Skeletal muscle cell (primary cell): ENCODE measurements around the gene PAX6.

Experiments used
- DNase-seq: peaks from one replicate; pipeline ENCODE4 v3.0.0-alpha.2; 2010; ENCODE audit warnings: low read depth
- H3K4me3 ChIP-seq: 2 replicates; pipeline ENCODE4 v1.5.1; 2011; ENCODE audit warnings: low read depth, mild to moderate bottlenecking, control low read depth, low read length, moderate library complexity

The PAX6 gene

GRCh38 chr11:31823644-31824331 lies 12.7 kb upstream of the PAX6 start:
- no peak for DNase-seq
- H3K4me3 ChIP-seq, result no peak overlapping the region

GRCh38 chr11:31822927-31823643 lies 12.0 kb upstream of the PAX6 start:
- DNase-seq, result no peak
- H3K4me3 ChIP-seq, result no peak overlapping the region

GRCh38 chr11:31822175-31822926 lies 11.2 kb upstream of the PAX6 start:
- DNase-seq, result no peak
- H3K4me3 ChIP-seq, result no peak overlapping the region

- no peak for DNase-seq
- no peak overlapping the region for H3K4me3 ChIP-seq
These were observed 10.6 kb upstream of the PAX6 start for GRCh38 chr11:31821766-31822165.

- no peak for DNase-seq
- H3K4me3 ChIP-seq, result no peak overlapping the region
These were observed 10.2 kb upstream of the PAX6 start for GRCh38 chr11:31821235-31821764.

- no peak overlapping the region for H3K4me3 ChIP-seq
- no peak for DNase-seq
These were observed 9.3 kb upstream of the PAX6 start for GRCh38 chr11:31820438-31820818.

GRCh38 chr11:31819621-31820437 lies 8.7 kb upstream of the PAX6 start:
- no peak for DNase-seq
- no peak overlapping the region for H3K4me3 ChIP-seq

- DNase-seq, result no peak
- H3K4me3 ChIP-seq, result no peak overlapping the region
These were observed 7.8 kb upstream of the PAX6 start for GRCh38 chr11:31818874-31819331.

- H3K4me3 ChIP-seq, result no peak overlapping the region
These were observed 7.3 kb upstream of the PAX6 start for GRCh38 chr11:31818425-31818755.

GRCh38 chr11:31817621-31818424 lies 6.7 kb upstream of the PAX6 start:
- H3K4me3 ChIP-seq, result no peak overlapping the region
- no peak for DNase-seq

More at GRCh38 chr11:31818425-31818755, 7.3 kb upstream of the PAX6 start:
- DNase-seq, result no peak

GRCh38 chr11:31817054-31817620 lies 6.0 kb upstream of the PAX6 start:
- DNase-seq, result no peak

GRCh38 chr11:31816468-31817053 lies 5.4 kb upstream of the PAX6 start:
- no peak for DNase-seq
- no peak overlapping the region for H3K4me3 ChIP-seq

More at GRCh38 chr11:31817054-31817620, 6.0 kb upstream of the PAX6 start:
- no peak overlapping the region for H3K4me3 ChIP-seq

GRCh38 chr11:31815711-31816467 lies 4.8 kb upstream of the PAX6 start:
- no peak for DNase-seq
- H3K4me3 ChIP-seq, result peak overlapping the region; percentile 25

GRCh38 chr11:31814176-31814868 lies 3.2 kb upstream of the PAX6 start:
- no peak overlapping the region for H3K4me3 ChIP-seq
- no peak for DNase-seq

GRCh38 chr11:31813391-31814175 lies 2.5 kb upstream of the PAX6 start:
- H3K4me3 ChIP-seq, result no peak overlapping the region
- DNase-seq, result no peak
